SKM-1 (cell line): ENCODE measurements around the gene FOXP1.

Experiments used
- DNase-seq: peaks from one replicate; lab custom pipeline; 2025; ENCODE audit not compliant: unreplicated experiment; lab: John Stamatoyannopoulos, UW

The FOXP1 gene

GRCh38 chr3:71288269-71288930 lies 295.1 kb downstream of the FOXP1 start:
- no peak for DNase-seq

DNA sequence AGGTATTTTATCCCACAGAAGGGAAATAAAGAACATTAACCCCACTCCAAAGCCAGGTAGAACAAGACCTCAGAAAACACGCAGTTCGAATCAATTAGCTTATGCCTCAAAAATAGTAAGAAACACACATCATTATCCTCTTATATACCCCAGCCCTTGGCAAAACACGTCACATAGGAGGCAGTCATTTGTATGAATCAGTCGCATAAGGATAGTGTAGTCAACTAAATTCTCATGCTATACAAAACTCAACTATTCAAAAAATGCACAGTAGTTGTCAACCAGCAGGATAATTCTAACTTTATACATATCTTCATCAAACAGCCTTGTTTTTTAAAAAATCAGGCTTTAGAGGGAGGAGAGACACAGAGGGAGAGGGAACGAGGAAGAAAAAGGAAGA lies 298.4 kb downstream of the FOXP1 start:
- no peak for DNase-seq

- no peak for DNase-seq
These were observed 300.6 kb downstream of the FOXP1 start for GRCh38 chr3:71282976-71283375.

- DNase-seq = no peak
These were observed 302.2 kb downstream of the FOXP1 start for GRCh38 chr3:71281280-71281679.

- no peak for DNase-seq
These were observed 306.2 kb downstream of the FOXP1 start for GRCh38 chr3:71277341-71277740.

DNA sequence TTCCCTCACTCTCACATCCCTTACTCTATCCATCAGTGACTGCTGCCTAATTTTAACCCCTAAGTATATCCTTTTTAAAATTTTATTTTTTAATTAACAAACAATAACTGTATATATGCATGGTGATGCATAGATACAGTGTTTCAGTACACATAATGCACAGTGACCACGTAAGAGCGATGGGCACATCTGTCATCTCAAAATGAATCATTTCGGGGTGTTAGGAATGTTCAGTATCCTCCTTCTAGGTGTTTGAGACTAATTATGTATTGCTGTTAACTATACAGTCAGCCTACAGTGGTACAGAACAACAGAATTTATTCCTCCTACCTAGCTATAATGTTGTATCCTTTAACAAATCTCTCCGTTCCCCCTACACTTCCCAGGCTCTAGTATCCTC lies 307.0 kb downstream of the FOXP1 start:
- no peak for DNase-seq

DNA sequence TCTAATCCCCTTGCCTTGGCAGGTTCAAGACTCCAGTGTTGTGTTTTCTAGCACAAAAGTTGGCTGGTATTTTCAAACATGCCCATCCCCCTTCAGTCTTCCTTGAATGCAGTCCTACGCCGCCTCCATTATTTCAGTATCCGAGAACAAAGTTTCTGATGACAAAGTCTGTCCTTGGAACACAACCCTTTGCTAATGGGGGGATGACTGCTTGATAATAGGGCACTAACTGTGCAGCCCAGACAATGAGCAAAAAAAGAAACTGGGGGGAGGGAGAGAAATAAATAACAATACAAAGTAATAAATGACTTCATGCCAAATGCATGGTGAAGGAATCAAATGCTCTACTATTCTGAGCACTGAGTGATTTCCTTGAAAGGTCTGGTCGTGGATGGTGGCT lies 310.1 kb downstream of the FOXP1 start:
- no peak for DNase-seq

- DNase-seq = no peak
These were observed 311.9 kb downstream of the FOXP1 start for GRCh38 chr3:71271596-71271995.

DNA sequence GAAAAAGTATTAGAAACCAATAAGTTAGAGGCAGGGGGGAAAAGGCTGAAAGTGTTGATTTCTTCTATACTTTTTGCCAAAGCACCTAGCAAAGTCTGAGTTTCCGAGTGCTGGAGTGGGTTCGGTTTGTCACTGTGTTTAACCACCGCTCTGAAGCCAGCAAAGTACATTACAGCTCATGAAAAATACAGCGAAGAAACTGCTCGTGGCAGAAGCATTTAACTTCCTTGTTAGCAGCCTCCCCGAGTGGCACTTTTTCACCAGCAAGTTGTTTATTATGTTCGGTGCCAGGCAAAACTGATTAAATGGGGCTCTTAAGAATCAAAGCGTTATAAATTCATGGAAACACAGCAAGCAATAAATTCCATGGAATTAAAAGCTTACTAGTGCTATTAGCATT lies 313.6 kb downstream of the FOXP1 start:
- no peak for DNase-seq

DNA sequence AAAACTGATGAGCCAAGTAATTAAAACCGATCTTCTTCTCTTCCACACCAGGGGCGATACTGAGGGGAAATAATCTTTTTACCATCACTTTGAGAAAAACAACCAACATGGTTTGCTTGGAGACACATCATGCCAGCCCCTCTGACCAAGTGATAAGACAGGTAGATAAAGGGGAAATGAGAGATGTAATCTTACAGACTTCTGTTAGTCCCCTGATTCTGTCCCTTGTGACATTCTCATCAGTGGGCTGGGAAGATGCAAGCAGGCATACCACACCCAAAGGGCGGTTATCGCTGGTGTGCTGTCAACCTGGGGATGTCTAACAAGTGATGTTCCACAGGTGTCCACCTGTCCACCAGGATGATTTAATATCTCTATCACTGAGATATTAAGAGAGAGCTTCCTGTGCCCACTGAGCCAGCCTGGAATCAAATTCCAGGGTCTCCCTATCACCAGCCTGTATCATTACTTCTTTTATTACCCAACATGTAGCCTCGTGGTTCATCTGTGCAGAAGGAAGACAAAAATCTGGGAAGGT lies 315.0 kb downstream of the FOXP1 start:
- no peak for DNase-seq

DNA sequence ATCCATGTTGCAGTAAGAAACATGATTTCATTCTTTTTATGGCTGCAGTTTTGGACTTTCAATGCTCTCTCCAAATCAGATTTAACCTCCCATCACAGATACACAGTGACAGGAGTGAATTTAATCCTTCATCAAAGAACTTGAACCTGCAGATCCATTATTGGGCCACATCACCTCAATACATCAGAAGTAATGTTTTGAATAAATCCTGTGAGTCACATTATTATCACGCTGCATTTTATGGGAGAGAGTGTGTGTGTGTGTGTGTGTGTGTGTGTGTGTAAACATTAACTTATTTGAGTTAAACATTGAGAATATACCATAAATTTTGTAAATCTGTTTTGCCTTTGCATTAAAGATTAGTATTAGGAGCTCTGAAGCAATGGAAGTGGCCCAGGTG lies 316.7 kb downstream of the FOXP1 start:
- no peak for DNase-seq

GRCh38 chr3:71265365-71265915 lies 318.1 kb downstream of the FOXP1 start:
- DNase-seq = no peak

DNA sequence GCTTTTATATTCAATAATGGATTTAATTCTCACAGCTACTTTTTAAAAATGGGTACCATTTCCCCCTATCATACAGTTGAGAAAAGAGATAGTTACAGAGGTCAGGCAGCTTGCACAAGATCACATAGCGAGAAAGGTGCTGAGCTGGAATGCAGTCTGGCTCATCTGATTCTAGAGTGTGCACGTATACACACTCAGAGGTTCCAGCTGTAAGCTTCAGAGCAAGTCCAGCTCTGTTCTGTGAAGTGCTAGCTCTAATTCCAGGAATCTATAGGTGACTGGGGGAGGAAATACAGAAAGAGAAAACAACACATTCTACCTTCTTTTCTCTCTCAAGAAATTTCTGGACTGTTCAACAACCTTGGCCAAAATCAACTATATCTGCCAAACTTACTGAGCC lies 318.7 kb downstream of the FOXP1 start:
- no peak for DNase-seq

- no peak for DNase-seq
These were observed 320.9 kb downstream of the FOXP1 start for GRCh38 chr3:71262364-71263265.

DNA sequence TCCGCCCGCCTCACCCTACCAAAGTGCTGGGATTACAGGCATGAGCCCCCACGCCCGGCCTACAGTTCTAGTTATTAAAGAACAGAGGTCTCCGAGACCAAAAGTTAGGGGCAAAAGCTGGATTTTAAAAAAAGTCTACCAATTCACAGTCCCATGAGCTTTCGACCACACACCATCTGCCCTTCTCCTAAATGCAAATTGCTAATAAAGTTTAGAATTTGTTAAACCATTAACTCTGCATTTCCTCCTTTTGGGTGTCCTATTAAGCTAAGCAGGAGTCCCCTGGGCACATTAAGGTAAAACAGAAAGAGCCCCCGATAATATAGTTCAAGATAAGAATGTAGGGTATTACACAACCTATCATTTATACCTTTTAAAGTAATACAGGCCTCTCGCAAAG lies 322.7 kb downstream of the FOXP1 start:
- DNase-seq = no peak

GRCh38 chr3:71258526-71258925 lies 325.0 kb downstream of the FOXP1 start:
- no peak for DNase-seq

GRCh38 chr3:71258116-71258515 lies 325.4 kb downstream of the FOXP1 start:
- no peak for DNase-seq

DNA sequence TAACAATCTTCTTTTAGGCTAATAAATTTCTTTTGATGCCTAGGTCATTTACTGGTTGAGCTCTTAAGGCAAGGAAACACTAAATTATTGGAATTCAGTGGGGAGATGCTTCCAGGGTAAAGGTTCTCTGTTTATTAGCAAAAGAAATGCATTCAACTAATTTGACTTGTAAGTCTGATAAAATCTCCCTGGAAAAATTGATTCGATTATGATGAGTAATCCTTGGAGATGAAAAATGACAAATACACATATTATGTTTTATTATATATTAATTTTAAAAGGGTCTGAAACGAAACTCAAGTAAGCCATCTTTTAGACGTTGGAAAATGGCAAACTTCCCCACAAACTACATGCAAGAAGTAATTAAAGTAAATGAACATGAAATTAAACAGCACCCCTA lies 328.0 kb downstream of the FOXP1 start:
- no peak for DNase-seq

DNA sequence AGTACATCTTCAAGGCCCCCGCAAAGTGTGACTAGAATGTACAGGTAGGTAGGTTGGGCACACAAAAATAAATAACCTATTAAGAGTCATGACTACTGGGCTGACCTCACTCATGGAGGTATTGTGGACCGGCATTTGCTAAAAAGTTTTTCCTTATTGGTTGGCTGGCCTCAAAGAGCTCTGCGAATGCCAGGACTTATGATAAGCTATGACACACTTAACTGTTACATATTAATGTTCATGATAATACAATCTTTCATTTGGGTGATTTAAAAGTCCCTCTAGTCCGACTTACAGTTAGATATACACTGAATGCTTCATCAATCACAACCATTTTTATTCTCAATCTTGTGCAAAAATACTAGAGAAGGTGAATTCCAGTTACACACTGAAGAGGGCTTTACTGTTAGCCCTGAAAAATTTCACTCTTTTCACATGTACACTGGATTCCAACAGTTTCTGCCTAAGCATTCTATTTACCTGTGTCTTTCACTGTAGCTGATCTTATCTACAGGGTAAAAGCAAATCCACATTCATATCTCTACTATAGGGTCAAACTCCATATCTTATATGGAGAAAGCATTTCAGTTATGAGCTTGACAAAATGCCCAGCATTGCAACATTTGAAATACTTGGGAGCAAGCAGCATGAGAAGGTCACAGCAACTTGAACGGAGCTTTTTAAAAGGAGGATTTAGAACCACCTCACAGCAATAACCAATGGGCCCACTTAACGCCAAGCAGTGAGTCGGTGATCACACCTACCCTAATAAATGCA lies 329.1 kb downstream of the FOXP1 start:
- no peak for DNase-seq

DNA sequence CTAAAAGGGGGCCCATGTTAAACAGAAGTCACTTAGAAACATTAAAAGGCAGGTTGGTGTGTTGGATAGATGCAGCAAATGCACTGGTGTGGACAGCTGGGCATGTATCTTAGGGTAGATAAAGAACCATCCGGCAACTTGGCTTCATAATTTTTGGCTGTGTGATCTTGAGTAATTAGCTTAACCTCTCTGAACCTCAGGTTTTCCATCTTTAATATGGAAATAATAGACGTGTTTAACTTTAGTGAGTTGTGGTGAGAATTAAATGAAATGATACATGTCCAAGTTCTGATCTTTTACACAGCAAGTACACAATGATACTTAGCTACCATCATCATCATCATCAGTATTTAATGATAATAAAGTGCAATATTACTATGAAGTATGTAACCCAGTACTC lies 330.4 kb downstream of the FOXP1 start:
- no peak for DNase-seq

DNA sequence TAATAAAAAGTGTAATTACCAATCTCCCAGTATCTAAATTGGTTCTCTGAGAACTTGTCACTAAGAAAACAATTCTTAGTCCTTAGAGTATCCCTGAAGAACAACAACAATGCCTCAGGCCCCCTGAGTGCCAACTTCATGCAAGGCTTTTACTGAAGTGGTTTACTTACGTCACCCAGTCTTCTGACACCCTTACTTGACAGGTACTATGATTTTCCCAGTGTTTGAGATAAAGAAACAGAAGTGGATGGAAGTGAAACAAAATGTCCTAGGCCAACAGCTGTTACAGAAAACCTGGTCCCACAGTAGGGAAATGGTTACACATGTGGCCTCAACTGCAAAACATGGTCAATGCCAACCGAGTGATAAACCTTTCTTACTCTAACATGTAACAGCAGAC lies 331.1 kb downstream of the FOXP1 start:
- no peak for DNase-seq
